Measurements from ENCODE around the gene F5.
"Not testable (repeated sequence)": the region's sequence is repeated elsewhere in the genome, so short reads cannot be mapped to it uniquely, and the experiment has no call there.

Gene F5

DNA sequence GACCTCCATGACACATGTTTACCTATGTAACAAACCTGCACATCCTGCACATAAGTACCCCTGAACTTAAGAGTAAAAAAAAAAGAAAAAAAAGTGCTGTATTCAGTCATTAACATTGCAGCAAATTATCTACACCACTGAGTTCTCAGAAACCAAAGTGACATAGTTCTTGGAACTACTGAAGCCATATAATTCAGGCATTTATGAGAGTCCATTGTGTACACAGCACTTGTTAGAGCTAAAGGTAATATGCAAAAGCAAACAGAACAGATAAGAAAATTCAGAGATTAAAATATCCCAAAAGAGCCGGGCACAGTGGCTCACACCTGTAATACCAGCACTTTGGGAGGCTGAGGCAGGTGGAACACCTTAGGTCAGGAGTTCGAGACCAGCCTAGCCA lies 38.0 kb downstream of the F5 start:
- H3K4me3 ChIP-seq (replicated peaks; ENCODE audit: low read depth, low read length), result no peak overlapping the region
- TF ChIP-seq, protein P1, sequence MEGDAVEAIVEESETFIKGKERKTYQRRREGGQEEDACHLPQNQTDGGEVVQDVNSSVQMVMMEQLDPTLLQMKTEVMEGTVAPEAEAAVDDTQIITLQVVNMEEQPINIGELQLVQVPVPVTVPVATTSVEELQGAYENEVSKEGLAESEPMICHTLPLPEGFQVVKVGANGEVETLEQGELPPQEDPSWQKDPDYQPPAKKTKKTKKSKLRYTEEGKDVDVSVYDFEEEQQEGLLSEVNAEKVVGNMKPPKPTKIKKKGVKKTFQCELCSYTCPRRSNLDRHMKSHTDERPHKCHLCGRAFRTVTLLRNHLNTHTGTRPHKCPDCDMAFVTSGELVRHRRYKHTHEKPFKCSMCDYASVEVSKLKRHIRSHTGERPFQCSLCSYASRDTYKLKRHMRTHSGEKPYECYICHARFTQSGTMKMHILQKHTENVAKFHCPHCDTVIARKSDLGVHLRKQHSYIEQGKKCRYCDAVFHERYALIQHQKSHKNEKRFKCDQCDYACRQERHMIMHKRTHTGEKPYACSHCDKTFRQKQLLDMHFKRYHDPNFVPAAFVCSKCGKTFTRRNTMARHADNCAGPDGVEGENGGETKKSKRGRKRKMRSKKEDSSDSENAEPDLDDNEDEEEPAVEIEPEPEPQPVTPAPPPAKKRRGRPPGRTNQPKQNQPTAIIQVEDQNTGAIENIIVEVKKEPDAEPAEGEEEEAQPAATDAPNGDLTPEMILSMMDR (IDR thresholded peaks at IDR 0.05; ENCODE audit: low read length, missing control alignments), result no peak
- no peak for DNase-seq (ENCODE audit: low read depth)

DNA sequence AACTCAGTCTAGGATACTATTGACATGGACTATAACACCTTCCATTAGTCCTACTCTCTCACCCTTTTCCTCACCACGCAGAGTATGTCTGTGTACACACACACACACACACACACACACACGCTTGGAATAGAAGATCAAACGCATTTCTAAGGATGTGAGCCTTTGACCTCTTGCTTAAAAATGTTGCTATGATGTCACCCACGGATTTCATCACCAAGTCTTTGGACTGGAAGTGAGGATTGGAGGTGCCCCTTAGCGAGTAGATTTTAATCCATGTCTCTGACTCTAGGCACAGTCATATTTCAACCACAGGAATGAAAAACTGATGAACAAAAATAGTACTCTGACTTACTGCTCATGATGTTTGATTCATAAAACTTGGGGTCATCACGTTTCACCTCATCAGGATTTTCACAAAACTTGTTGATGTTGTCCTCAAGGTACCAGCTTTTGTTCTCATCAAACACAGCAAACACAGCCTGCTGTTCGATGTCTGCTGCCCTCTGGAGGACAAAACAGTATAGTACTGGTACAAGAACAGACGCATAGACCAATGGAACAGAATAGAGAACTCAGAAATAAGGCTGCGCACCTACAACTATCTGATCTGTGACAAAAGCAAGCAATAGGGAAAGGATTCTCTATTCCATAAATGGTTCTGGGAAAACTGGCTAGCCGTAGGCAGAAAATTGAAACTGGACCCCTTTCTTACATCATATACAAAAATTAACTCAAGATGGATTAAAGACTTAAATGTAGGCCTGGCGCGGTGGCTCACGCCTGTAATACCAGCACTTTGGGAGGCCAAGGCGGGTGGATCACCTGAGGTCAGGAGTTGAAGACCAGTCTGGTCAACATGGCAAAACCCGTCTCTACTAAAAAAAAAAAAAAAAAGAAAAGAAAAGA lies 39.9 kb downstream of the F5 start:
- no peak overlapping the region for H3K4me3 ChIP-seq (replicated peaks; ENCODE audit: low read depth, low read length)
- DNase-seq (ENCODE audit: low read depth), result peak; percentile 89
- TF ChIP-seq, protein P1 (IDR thresholded peaks at IDR 0.05; ENCODE audit: low read length, missing control alignments), result peak; percentile 85

DNA sequence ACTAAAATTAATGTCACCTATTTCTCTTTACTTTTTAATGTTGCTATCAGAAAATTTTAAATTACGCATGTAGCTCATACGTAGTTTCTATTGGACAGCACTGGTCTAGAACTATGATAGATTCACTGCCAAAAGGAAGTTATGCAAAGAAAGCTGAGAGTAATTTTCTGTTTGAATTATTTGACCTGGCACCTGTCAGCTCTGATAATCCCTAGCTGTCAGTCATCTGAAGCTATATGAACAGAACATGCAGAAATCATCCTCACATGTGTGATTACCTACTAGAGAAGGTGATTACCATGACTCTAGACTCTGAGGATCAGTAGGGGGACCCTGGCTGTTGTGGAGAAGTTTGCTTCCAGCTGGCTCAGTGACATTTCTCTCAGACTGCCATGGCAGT lies 40.8 kb downstream of the F5 start:
- no peak for DNase-seq (ENCODE audit: low read depth)
- TF ChIP-seq, protein P1 (IDR thresholded peaks at IDR 0.05; ENCODE audit: low read length, missing control alignments), result no peak
- no peak overlapping the region for H3K4me3 ChIP-seq (replicated peaks; ENCODE audit: low read depth, low read length)

DNA sequence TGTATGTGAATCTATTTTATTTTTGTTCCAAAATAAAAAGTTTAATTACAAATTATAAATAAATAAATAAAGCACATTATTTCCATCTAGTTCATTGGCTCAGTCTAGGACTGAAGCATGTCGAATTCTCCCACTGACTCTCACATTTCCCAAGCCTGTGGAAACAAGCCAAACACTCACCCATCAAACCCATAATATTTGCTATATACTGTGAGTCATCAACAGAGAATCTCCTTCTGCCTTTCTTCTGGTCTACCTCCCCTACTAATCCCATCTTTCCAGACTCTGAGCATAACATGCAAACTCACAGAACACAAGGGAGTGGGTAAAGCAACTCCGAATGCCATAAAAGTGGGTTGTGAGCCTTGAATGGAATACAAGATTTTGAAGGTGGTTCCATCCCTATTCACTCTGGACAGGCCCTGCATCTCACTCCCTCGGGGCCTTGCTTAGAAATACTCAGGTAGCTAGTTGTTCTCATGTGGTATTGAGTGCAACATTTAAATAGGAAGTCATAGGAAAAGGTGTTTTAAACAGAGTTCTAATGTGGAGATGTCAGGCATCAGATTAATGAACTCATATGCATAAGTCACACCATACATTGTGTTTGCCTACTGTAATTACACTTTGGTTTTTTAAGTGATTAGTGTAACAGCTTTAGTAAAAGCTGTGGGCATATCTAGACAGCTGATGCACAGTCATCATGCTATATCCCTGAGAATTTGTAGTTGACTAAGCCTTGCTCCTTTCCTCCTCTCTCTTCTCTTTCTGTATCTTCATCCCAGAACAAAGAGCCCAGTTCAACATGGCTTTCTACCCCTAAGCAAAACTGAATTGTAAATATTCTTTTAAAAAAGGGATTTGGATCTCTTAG lies 47.0 kb downstream of the F5 start:
- peak; percentile 91 for DNase-seq (ENCODE audit: low read depth)
- no peak overlapping the region for H3K4me3 ChIP-seq (replicated peaks; ENCODE audit: low read depth, low read length)
- TF ChIP-seq, protein P1 (IDR thresholded peaks at IDR 0.05; ENCODE audit: low read length, missing control alignments), result no peak

DNA sequence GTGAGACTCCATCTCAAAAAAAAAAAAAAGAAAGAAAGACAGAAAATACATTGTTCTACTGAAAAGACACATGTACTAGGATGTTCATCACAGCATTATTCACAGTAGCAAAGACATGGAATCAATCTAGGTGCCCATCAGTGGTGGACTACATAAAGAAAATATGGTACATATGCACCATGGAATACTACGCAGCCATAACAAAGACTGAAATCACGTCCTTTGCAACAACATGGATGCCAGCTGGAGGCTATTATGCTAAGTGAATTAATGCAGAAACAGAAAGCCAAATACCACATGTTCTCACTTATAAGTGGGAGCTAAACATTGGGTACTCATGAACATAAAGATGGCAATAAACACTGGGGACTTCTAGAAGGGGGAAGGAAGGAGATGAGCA lies 51.6 kb downstream of the F5 start:
- no peak for DNase-seq (ENCODE audit: low read depth)
- no peak overlapping the region for H3K4me3 ChIP-seq (replicated peaks; ENCODE audit: low read depth, low read length)
- TF ChIP-seq, protein P1 (IDR thresholded peaks at IDR 0.05; ENCODE audit: low read length, missing control alignments), result no peak

DNA sequence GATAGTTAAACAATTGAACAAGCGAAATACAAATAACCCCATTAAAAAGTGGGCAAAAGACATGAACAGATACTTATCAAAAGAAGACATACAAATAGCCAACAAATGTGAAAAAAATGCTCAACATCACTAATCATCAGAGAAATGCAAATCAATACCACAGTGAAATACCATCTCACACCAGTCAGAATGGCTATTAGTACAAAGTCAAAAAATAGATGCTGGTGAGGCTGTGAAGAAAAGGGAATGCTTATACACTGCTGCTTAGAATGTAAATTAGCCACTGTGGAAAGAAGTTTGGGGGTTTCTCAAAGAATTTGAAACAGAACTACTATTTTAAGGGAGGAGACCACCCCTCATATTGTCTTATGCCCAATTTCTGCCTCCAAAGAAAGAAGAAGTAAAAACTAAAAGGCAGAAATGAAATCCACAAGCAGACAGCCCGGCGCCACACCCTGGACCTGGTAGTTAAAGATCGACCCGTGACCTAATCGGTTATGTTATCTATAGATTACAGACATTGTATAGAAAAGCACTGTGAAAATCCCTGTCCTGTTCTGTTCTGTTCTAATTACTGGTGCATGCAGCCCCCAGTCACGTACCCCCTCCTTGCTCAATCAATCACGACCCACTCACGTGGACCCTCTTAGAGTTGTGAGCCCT lies 52.6 kb downstream of the F5 start:
- not testable (repeated sequence) for DNase-seq (ENCODE audit: low read depth); H3K4me3 ChIP-seq (replicated peaks; ENCODE audit: low read depth, low read length)

DNA sequence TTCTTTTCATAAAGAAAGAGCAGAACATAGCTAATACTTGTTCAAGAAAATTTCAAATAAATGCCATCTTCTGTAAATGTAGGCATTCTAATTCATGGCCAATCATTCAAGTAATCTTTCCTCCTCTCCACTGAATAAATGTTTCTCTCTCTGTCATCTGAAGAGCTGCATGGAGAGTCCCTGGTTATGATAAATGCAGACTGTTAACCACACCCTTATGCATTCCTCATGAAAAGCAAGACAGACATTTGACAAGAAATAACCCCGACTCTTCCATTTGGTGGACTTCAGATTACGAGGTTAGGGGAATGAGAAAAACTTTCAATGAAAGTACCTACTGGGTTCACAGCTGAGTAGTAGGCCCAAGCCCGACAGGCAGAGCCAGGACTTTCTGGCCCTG lies 55.8 kb downstream of the F5 start:
- no peak for DNase-seq (ENCODE audit: low read depth)
- TF ChIP-seq, protein P1 (IDR thresholded peaks at IDR 0.05; ENCODE audit: low read length, missing control alignments), result no peak
- no peak overlapping the region for H3K4me3 ChIP-seq (replicated peaks; ENCODE audit: low read depth, low read length)
